B cell (primary cell): ENCODE results near the gene TCP10L. TPM values are rescaled to one million over a fixed set of nuclear protein-coding genes. Genes with fewer than 3 reads are reported as not detected.

Source experiments
- ATAC-seq: fragments of 200-7000 bp; cut with Tn5 transposase; one replicate; pipeline ENCODE4 v1.10.0; 2021; ENCODE audit warnings: low read depth, mild to moderate bottlenecking, moderate number of reproducible peaks, moderate library complexity
- CTCF ChIA-PET: fragments of 350-600 bp; sonication (Branson Sonifier 250); formaldehyde crosslinking; loops from one replicate; lab custom pipeline; 2021; ENCODE audit warnings: antibody characterized with exemption, inconsistent platforms; lab: Charles Lee
- POLR2A ChIA-PET: fragments of 350-600 bp; sonication (Branson Sonifier 250); formaldehyde crosslinking; loops from one replicate; lab custom pipeline; 2021; ENCODE audit warnings: antibody characterized with exemption; lab: Charles Lee
- DNase-seq: peaks from one replicate; pipeline ENCODE4 v3.0.0; 2013
- H2AFZ ChIP-seq: 2 replicates; pipeline ENCODE4 v1.6.1; 2012; ENCODE audit warnings: mild to moderate bottlenecking, low read depth, low read length; ENCODE audit not compliant: insufficient read depth, poor library complexity, severe bottlenecking
- H3K27ac ChIP-seq, 2 donors: 1 replicate in 1 of 2; 2 replicates in 1 of 2; pipeline ENCODE4 v1.5.1; 2012 to 2013; ENCODE audit warnings: low read length in 2 of 2, mild to moderate bottlenecking in 2 of 2, moderate library complexity in 1 of 2
- H3K27me3 ChIP-seq, 4 experiments: fragments of 200-600 bp in 1 of 4; sonication (generic) in 1 of 4; replicated peaks in 1 of 4; 1 replicate in 2 of 4; 2 replicates in 2 of 4; pipeline versions ENCODE4 v1.6.1 to v1.7.0; 2013 to 2016; ENCODE audit warnings: low read length in 3 of 4, mild to moderate bottlenecking in 2 of 4, mixed read lengths in 1 of 4, moderate library complexity in 1 of 4; ENCODE audit not compliant: insufficient read depth in 4 of 4, control insufficient read depth in 3 of 4; ENCODE audit errors: control extremely low read depth in 1 of 4
- H3K36me3 ChIP-seq, 2 experiments: replicated peaks in 1 of 2; 1 replicate in 1 of 2; 2 replicates in 1 of 2; pipeline versions ENCODE4 v1.6.1 to v1.7.1; 2013; ENCODE audit warnings: low read length in 1 of 2; ENCODE audit not compliant: insufficient read depth in 2 of 2, control insufficient read depth in 1 of 2; ENCODE audit errors: control extremely low read depth in 1 of 2, extremely low read depth in 1 of 2
- H3K4me1 ChIP-seq, 2 donors: fragments of 200-600 bp in 1 of 2; sonication (generic) in 1 of 2; 1 replicate in 1 of 2; 2 replicates in 1 of 2; pipeline versions ENCODE4 v1.5.1 to v1.6.1; 2013 to 2017; ENCODE audit warnings: low read length in 2 of 2; ENCODE audit not compliant: control insufficient read depth in 2 of 2, insufficient read depth in 2 of 2
- H3K4me2 ChIP-seq: replicated peaks from 2 replicates; pipeline ENCODE3; 2012; ENCODE audit warnings: mild to moderate bottlenecking, low read depth, low read length; ENCODE audit not compliant: poor library complexity, severe bottlenecking
- H3K4me3 ChIP-seq, 5 experiments: fragments of 200-600 bp in 1 of 5; sonication (generic) in 1 of 5; 1 replicate in 3 of 5; 2 replicates in 2 of 5; pipeline versions ENCODE4 v1.5.1 to v1.7.0; 2011 to 2016; ENCODE audit warnings: low read length in 4 of 5, mild to moderate bottlenecking in 4 of 5, low read depth in 2 of 5, control low read depth in 1 of 5, moderate library complexity in 1 of 5; ENCODE audit not compliant: insufficient read depth in 1 of 5; ENCODE audit errors: control extremely low read depth in 1 of 5, extremely low read depth in 1 of 5
- H3K79me2 ChIP-seq: fragments of 200-600 bp; sonication (generic); one replicate; pipeline ENCODE4 v1.6.0; 2016; ENCODE audit warnings: low read length; ENCODE audit not compliant: control insufficient read depth, insufficient read depth
- H3K9ac ChIP-seq: fragments of 200-600 bp; sonication (generic); 2 replicates; pipeline ENCODE4 v1.6.1; 2017; ENCODE audit warnings: mild to moderate bottlenecking, low read length, moderate library complexity
- H3K9me3 ChIP-seq, 3 donors: one replicate each; pipeline versions ENCODE4 v1.6.1 to v1.7.1; 2013; ENCODE audit warnings: low read length in 2 of 3; ENCODE audit not compliant: control insufficient read depth in 2 of 3, insufficient read depth in 1 of 3; ENCODE audit errors: control extremely low read depth in 1 of 3
- H4K20me1 ChIP-seq: 2 replicates; pipeline ENCODE4 v1.6.0; 2012; ENCODE audit warnings: mild to moderate bottlenecking, low read length; ENCODE audit not compliant: insufficient read depth, control insufficient read depth, poor library complexity, severe bottlenecking
- H3K27ac Mint-ChIP-seq: one replicate; pipeline ENCODE4 v1.8.0; 2021; ENCODE audit warnings: mixed read lengths
- H3K27me3 Mint-ChIP-seq: one replicate; pipeline ENCODE4 v1.8.0; 2021; ENCODE audit warnings: mixed read lengths
- H3K4me1 Mint-ChIP-seq: one replicate; pipeline ENCODE4 v1.8.0; 2021; ENCODE audit warnings: mixed read lengths
- H3K4me3 Mint-ChIP-seq: one replicate; pipeline ENCODE4 v1.8.0; 2021; ENCODE audit warnings: mixed read lengths
- H3K9me3 Mint-ChIP-seq: one replicate; pipeline ENCODE4 v1.8.0; 2022; ENCODE audit warnings: mixed read lengths; ENCODE audit not compliant: insufficient read depth
- CTCF ChIP-seq: fragments of 200-600 bp; IDR thresholded peaks from one replicate; pipeline ENCODE4 v1.8.0; 2022; ENCODE audit warnings: antibody characterized with exemption, mild to moderate bottlenecking
- EZH2 ChIP-seq: IDR thresholded peaks from 2 replicates; pipeline ENCODE4 v1.6.1; 2012; ENCODE audit warnings: borderline replicate concordance, low read depth, mild to moderate bottlenecking, moderate library complexity, low read length; ENCODE audit not compliant: insufficient read depth, poor library complexity, severe bottlenecking
- WGBS: methylation state at CpG from one replicate; pipeline ENCODE4 v1.1.5; 2013; ENCODE audit warnings: missing lambda C conversion rate; ENCODE audit not compliant: insufficient coverage; 5-methylcytosine and 5-hydroxymethylcytosine counted together
- intact Hi-C: fragments of 100-400 bp; cut with micrococcal nuclease; formaldehyde crosslinking; loops from one replicate; pipeline ENCODE4 v1.10.0; 2022
- polyA plus RNA-seq: library from polyadenylated mRNA; depleted of rRNA; stranded (reverse); fragments of >200 nt; gene quantifications from 2 replicates; pipeline ENCODE4 v1.2.3, GENCODE V29; 2012
- total RNA-seq, 2 donors: library from RNA; stranded (reverse); fragments of 120-200 nt in 1 of 2; gene quantifications; 1 replicate in 1 of 2; 2 replicates in 1 of 2; pipeline versions ENCODE4 v1.2.3 to v1.2.4, GENCODE V29; 2013 to 2022

The TCP10L gene
- total and polyA plus RNA-seq, 2 donors (not counting 1 experiment from before 2014, with no cell fraction given), result 0.39 TPM

- WGBS, result no CpG with 5 or more reads among the region's 5 CpGs
- POLR2A ChIA-PET, result no interaction called here
- no peak for TF ChIP-seq EZH2
- no peak for TF ChIP-seq CTCF
Measured at GRCh38 chr21:32587651-32588050, 2.3 kb upstream of the TCP10L start.

GRCh38 chr21:32587120-32587519 is 1.8 kb upstream of the TCP10L start:
- H3K9me3 Mint-ChIP-seq, result no peaks in the 10 kb centered on the region
- no peaks in the 10 kb centered on the region for H3K4me1 ChIP-seq
- H3K4me3 Mint-ChIP-seq, result no peak overlapping the region
- H3K9me3 ChIP-seq, result no peaks in the 10 kb centered on the region
- no peaks in the 10 kb centered on the region for H3K27me3 Mint-ChIP-seq
- no peak overlapping the region for H3K4me3 ChIP-seq
- H3K9ac ChIP-seq, result no peak overlapping the region
- ChIA-PET POLR2A (no interaction called here), CTCF (interaction anchor here (1.0 to 3.4 kb wide), 2 partner anchors 13 to 17 kb away, joined by 3 to 12 read pairs; no protein-coding TSS in a partner anchor)
- no peak for ATAC-seq
- H3K27ac ChIP-seq, result no peak overlapping the region
- no peak overlapping the region for H3K4me2 ChIP-seq
- H4K20me1 ChIP-seq, result no peaks in the 10 kb centered on the region
- intact Hi-C loops, result no loop called here
- H3K27ac Mint-ChIP-seq, result no peak overlapping the region
- H3K27me3 ChIP-seq, result no peaks in the 10 kb centered on the region
- H3K36me3 ChIP-seq, result no peaks in the 10 kb centered on the region
- TF ChIP-seq CTCF (no peak), EZH2 (no peak)
- H2AFZ ChIP-seq, result no peak overlapping the region
- WGBS, result 94% methylated on average over 12 of the region's 13 CpGs
- H3K79me2 ChIP-seq, result no peaks in the 10 kb centered on the region
- no peak for DNase-seq
- no peaks in the 10 kb centered on the region for H3K4me1 Mint-ChIP-seq

More at GRCh38 chr21:32587651-32588050, 2.3 kb upstream of the TCP10L start:
- Histone ChIP-seq H3K27me3 (no peaks in the 10 kb centered on the region), H3K9ac (no peak overlapping the region), H2AFZ (no peak overlapping the region), H4K20me1 (no peaks in the 10 kb centered on the region), H3K79me2 (no peaks in the 10 kb centered on the region), H3K4me2 (no peak overlapping the region), H3K4me3 (no peak overlapping the region), H3K9me3 (no peaks in the 10 kb centered on the region), H3K4me1 (no peaks in the 10 kb centered on the region), H3K36me3 (no peaks in the 10 kb centered on the region), H3K27ac (no peak overlapping the region)
- Mint-ChIP-seq H3K4me3 (no peak overlapping the region), H3K4me1 (no peaks in the 10 kb centered on the region), H3K9me3 (no peaks in the 10 kb centered on the region), H3K27ac (no peak overlapping the region), H3K27me3 (no peaks in the 10 kb centered on the region)
- no peak for ATAC-seq
- CTCF ChIA-PET, result interaction anchor here (3.4 kb wide), 1 partner anchor 13 kb away, joined by 12 read pairs; no protein-coding TSS in a partner anchor
- intact Hi-C loops, result no loop called here
- no peak for DNase-seq
